Lower leg skin (tissue), 3 donors: Measurements from ENCODE around the gene EP400.

Experiments used
- POLR2A ChIP-seq, 2 donors: fragments of 450-650 bp; IDR thresholded peaks; one replicate each; pipeline ENCODE4 v1.6.1; 2016 to 2017; ENCODE audit warnings: antibody characterized with exemption in 2 of 2, mild to moderate bottlenecking in 1 of 2, moderate library complexity in 1 of 2
- TF ChIP-seq, protein P1 (sequence below), 3 donors: fragments of 450-650 bp; IDR thresholded peaks; one replicate each; pipeline ENCODE4 v1.5.1; 2016; ENCODE audit warnings: antibody characterized with exemption in 3 of 3, mild to moderate bottlenecking in 3 of 3, moderate library complexity in 2 of 3

DNA sequence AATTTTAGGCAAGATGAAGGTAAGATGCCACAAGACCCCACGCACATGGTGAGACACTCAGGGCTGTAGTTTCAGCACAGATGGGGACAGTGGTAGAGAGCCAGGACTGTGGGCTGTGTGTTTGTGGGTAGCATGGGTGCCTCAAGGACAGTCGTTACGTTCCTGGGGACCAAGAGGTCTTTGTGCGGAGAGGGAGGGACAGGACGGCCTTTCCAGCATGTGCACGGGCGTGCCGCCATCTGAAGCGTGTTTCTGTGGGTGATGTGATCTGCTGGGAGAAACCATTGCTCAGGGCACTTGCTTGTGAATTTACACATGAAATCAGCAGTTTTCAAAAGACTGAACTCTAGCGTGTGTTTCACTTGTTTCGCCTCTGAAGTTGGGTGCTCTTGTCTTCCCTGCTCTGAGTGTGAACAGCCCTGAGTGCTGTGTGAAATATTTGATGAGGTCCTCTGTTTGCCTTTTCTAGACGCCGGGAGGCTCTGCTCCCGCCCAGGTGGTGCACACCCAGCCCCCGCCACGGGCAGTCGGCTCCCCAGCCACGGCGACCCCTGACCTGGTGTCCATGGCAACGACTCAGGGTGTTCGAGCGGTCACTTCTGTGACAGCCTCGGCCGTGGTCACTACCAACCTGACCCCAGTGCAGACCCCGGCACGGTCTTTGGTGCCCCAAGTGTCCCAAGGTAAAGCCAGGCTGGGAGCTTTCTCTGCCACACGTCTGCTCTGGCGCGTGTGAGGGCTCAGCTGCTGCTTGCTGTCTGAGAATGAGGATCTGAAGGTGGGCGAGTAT lies 112.1 kb downstream of the EP400 start:
- TF ChIP-seq, protein P1, sequence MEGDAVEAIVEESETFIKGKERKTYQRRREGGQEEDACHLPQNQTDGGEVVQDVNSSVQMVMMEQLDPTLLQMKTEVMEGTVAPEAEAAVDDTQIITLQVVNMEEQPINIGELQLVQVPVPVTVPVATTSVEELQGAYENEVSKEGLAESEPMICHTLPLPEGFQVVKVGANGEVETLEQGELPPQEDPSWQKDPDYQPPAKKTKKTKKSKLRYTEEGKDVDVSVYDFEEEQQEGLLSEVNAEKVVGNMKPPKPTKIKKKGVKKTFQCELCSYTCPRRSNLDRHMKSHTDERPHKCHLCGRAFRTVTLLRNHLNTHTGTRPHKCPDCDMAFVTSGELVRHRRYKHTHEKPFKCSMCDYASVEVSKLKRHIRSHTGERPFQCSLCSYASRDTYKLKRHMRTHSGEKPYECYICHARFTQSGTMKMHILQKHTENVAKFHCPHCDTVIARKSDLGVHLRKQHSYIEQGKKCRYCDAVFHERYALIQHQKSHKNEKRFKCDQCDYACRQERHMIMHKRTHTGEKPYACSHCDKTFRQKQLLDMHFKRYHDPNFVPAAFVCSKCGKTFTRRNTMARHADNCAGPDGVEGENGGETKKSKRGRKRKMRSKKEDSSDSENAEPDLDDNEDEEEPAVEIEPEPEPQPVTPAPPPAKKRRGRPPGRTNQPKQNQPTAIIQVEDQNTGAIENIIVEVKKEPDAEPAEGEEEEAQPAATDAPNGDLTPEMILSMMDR (IDR thresholded peaks at IDR 0.05), result no peak
- no peak for TF ChIP-seq POLR2A (IDR thresholded peaks at IDR 0.05)
